ENCODE results near the gene RAD1.

DNA sequence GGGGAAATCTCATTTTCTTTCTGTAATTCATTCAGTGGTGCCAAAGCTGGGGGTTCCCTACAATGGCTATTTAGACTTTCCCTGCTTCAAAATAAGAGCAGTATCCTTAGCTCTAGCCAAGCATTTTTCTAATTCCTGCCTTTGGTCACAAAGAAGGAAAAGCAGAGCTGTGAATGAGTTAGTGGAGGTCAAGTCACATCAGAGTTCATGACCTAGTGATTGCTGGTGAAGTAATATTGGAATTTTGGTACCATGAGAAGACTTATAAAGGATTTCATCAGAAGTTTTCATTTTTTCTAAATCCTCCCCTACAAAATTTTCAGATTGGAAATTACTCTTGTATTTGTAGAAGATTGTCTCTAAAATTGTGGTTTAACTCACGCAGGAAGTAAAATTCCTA lies 42.0 kb upstream of the RAD1 start:
- no peak for TF ChIP-seq EZH2 (IDR thresholded peaks at IDR 0.05; ENCODE audit: insufficient read depth, poor library complexity, severe bottlenecking)
- no peak for TF ChIP-seq EZH2phosphoT487 (IDR thresholded peaks at IDR 0.05; ENCODE audit: insufficient read depth, low read depth)
